ENCODE measurements around the gene CTNS.

DNA sequence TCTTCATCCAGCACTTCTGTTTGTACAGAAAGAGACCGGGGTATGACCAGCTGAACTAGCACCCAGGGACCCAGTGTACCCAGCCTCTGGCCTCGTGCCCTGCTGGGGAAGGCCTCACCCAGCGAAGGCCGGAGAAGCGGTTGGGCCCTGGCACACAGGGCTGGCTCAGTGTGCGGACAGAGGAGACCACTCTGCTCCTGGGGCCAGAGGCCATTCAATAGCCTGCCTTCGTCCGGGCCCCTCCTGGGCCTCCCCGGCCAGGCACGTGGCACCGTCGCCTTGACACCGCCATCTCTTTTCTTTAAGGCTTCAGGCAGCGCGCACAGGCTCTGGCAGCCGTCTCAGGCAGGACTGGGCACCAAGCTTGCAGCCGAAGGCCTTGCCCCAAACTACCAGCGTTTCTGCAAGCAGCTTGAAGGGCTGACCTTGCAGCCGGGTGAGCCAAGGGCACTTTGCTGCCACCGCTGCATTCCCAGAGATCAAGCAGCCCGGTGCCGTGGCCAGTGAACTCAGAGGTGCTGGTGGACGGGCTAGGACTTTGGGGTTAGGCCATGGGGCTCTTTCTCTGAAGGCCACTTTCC lies 23.8 kb downstream of the CTNS start:
- TF ChIP-seq, protein P1, sequence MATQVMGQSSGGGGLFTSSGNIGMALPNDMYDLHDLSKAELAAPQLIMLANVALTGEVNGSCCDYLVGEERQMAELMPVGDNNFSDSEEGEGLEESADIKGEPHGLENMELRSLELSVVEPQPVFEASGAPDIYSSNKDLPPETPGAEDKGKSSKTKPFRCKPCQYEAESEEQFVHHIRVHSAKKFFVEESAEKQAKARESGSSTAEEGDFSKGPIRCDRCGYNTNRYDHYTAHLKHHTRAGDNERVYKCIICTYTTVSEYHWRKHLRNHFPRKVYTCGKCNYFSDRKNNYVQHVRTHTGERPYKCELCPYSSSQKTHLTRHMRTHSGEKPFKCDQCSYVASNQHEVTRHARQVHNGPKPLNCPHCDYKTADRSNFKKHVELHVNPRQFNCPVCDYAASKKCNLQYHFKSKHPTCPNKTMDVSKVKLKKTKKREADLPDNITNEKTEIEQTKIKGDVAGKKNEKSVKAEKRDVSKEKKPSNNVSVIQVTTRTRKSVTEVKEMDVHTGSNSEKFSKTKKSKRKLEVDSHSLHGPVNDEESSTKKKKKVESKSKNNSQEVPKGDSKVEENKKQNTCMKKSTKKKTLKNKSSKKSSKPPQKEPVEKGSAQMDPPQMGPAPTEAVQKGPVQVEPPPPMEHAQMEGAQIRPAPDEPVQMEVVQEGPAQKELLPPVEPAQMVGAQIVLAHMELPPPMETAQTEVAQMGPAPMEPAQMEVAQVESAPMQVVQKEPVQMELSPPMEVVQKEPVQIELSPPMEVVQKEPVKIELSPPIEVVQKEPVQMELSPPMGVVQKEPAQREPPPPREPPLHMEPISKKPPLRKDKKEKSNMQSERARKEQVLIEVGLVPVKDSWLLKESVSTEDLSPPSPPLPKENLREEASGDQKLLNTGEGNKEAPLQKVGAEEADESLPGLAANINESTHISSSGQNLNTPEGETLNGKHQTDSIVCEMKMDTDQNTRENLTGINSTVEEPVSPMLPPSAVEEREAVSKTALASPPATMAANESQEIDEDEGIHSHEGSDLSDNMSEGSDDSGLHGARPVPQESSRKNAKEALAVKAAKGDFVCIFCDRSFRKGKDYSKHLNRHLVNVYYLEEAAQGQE (IDR thresholded peaks at IDR 0.05; ENCODE audit: insufficient read depth in 1 of 2, low read depth in 2 of 2, low read length in 1 of 2) = no peak
- TF ChIP-seq, protein P2, sequence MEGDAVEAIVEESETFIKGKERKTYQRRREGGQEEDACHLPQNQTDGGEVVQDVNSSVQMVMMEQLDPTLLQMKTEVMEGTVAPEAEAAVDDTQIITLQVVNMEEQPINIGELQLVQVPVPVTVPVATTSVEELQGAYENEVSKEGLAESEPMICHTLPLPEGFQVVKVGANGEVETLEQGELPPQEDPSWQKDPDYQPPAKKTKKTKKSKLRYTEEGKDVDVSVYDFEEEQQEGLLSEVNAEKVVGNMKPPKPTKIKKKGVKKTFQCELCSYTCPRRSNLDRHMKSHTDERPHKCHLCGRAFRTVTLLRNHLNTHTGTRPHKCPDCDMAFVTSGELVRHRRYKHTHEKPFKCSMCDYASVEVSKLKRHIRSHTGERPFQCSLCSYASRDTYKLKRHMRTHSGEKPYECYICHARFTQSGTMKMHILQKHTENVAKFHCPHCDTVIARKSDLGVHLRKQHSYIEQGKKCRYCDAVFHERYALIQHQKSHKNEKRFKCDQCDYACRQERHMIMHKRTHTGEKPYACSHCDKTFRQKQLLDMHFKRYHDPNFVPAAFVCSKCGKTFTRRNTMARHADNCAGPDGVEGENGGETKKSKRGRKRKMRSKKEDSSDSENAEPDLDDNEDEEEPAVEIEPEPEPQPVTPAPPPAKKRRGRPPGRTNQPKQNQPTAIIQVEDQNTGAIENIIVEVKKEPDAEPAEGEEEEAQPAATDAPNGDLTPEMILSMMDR (IDR thresholded peaks at IDR 0.05) = no peak
- no peak; the same call in 1 of the 2 replicates for TF ChIP-seq POLR2AphosphoS5 (IDR thresholded peaks at IDR 0.05; ENCODE audit: low read depth, low read length)
- TF ChIP-seq SIN3A (IDR thresholded peaks at IDR 0.05; ENCODE audit: borderline replicate concordance, insufficient read depth, low read depth, low read length) = no peak
- TF ChIP-seq TCF7L2 (IDR thresholded peaks at IDR 0.05; ENCODE audit: low read depth, low read length) = no peak

Data from Panc1 (cell line).